ENCODE measurements around the gene IQSEC1. TPM values are rescaled to one million over a fixed set of nuclear protein-coding genes. Genes with fewer than 3 reads are reported as not detected.
A peak's percentile ranks its signal among the peaks of the same experiment; 100 is the strongest.

The IQSEC1 gene
- polyA plus RNA-seq, 12 donors, result 36.6 to 57.3 (median 42.5) TPM; not detected in 1

- DNase-seq, result no peak
Observed at GRCh38 chr3:13002398-13003124, 70.7 kb downstream of the IQSEC1 start.

GRCh38 chr3:12999147-13000140 lies 73.8 kb downstream of the IQSEC1 start:
- no peak for DNase-seq

- DNase-seq, result no peak
Observed at GRCh38 chr3:12998648-12999047, 74.6 kb downstream of the IQSEC1 start.

GRCh38 chr3:12997387-12997786 lies 75.8 kb downstream of the IQSEC1 start:
- no peak for DNase-seq

- DNase-seq, result no peak
Observed at GRCh38 chr3:12996181-12996506, 77.1 kb downstream of the IQSEC1 start.

- no peak for DNase-seq
Observed at GRCh38 chr3:12995389-12996180, 77.6 kb downstream of the IQSEC1 start.

GRCh38 chr3:12994607-12995388 lies 78.4 kb downstream of the IQSEC1 start:
- DNase-seq, result peak; percentile 76

GRCh38 chr3:12994357-12994606 lies 78.9 kb downstream of the IQSEC1 start:
- no peak for DNase-seq

- no peak for DNase-seq
Observed at GRCh38 chr3:12993517-12994356, 79.5 kb downstream of the IQSEC1 start.

- DNase-seq, result no peak
Observed at GRCh38 chr3:12992629-12993516, 80.4 kb downstream of the IQSEC1 start.

GRCh38 chr3:12991861-12992281 lies 81.4 kb downstream of the IQSEC1 start:
- DNase-seq, result no peak

- DNase-seq, result no peak
Observed at GRCh38 chr3:12991481-12991837, 81.8 kb downstream of the IQSEC1 start.

- no peak for DNase-seq
Observed at GRCh38 chr3:12990781-12991480, 82.3 kb downstream of the IQSEC1 start.

- no peak for DNase-seq
Observed at GRCh38 chr3:12990306-12990705, 82.9 kb downstream of the IQSEC1 start.

GRCh38 chr3:12988728-12989454 lies 84.3 kb downstream of the IQSEC1 start:
- no peak for DNase-seq

GRCh38 chr3:12987602-12988001 lies 85.6 kb downstream of the IQSEC1 start:
- no peak for DNase-seq

- DNase-seq, result no peak
Observed at GRCh38 chr3:12986986-12987385, 86.2 kb downstream of the IQSEC1 start.

- DNase-seq, result no peak
Observed at GRCh38 chr3:12986521-12986920, 86.7 kb downstream of the IQSEC1 start.

Measured in muscle of arm (tissue), 12 donors.